Stomach smooth muscle (tissue), 2 donors: ENCODE results near the gene AKTIP.

Source experiments
- H3K27ac ChIP-seq: one replicate; pipeline ENCODE4 v1.7.0; 2013; ENCODE audit warnings: mild to moderate bottlenecking, low read length, inconsistent platforms
- H3K27me3 ChIP-seq, 2 donors: one replicate each; pipeline ENCODE4 v1.7.0; 2013; ENCODE audit warnings: low read length in 2 of 2; ENCODE audit not compliant: insufficient read depth in 2 of 2, control insufficient read depth in 1 of 2
- H3K36me3 ChIP-seq, 2 donors: one replicate each; pipeline ENCODE4 v1.7.0; 2013; ENCODE audit warnings: low read length in 2 of 2; ENCODE audit not compliant: control insufficient read depth in 2 of 2, insufficient read depth in 2 of 2
- H3K4me1 ChIP-seq: one replicate; pipeline ENCODE4 v1.7.0; 2013; ENCODE audit warnings: low read length; ENCODE audit not compliant: control insufficient read depth, insufficient read depth
- H3K4me3 ChIP-seq, 2 donors: one replicate each; pipeline ENCODE4 v1.7.0; 2013; ENCODE audit warnings: low read length in 2 of 2
- H3K9ac ChIP-seq, 2 donors: one replicate each; pipeline ENCODE4 v1.7.0; 2013; ENCODE audit warnings: low read length in 2 of 2, mild to moderate bottlenecking in 1 of 2
- H3K9me3 ChIP-seq, 2 donors: one replicate each; pipeline ENCODE4 v1.7.0; 2013; ENCODE audit warnings: low read length in 2 of 2; ENCODE audit not compliant: control insufficient read depth in 2 of 2
- donor health status: healthy.
- donor health status: Pancreatic carcinoma.

AKTIP gene

DNA sequence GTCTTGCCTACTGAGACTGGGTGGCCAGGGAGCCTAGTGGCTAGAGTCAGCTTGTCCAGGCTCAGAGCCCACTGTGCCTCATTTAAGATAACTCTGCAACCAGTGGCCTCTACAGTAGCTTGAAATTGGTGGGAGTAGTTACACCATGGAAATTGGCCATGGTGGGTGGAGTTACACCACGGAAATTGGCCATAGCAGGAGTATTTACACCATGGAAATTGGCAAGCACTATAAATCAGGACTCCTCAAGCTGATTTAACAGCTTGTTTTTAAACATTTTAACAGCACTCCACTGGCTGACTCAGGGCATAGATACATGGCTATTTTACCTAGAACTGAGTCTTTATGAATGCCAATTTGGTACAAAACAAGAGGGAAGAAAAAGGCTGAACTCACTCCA, 27.7 kb upstream of the AKTIP start:
- H3K4me1 ChIP-seq, result no peaks in the 10 kb centered on the region
- peaks cover 0 to 4% of the 10 kb centered on the region in 2 donors for H3K9me3 ChIP-seq
- no peaks in the 10 kb centered on the region for H3K27me3 ChIP-seq
- no peaks in the 10 kb centered on the region for H3K36me3 ChIP-seq
- H3K9ac ChIP-seq, result no peak overlapping the region
- no peak overlapping the region for H3K27ac ChIP-seq
- H3K4me3 ChIP-seq, result no peak overlapping the region

DNA sequence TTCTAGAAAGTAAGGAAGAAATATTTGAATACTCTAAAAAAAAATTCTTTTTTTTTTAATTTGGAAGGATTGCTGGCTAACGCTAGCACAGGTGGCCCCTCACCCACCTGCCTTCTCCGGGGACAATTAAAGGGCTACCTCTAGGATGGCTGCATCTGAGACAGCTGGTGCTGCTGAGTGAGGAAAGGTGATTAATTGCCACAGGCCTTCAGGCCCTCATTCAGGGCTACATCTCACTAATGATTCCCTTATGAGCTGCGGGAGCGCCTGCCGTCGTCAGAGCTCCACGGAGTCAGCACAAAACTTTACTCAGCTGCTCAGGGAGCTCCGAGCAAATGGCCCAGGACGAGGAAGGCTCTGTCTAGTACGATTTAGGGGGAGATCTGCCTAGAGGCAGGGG, 27.0 kb upstream of the AKTIP start:
- Histone ChIP-seq H3K4me1 (no peaks in the 10 kb centered on the region), H3K9ac (no peak overlapping the region), H3K4me3 (no peak overlapping the region), H3K9me3 (peaks cover 0 to 4% of the 10 kb centered on the region in 2 donors), H3K27me3 (no peaks in the 10 kb centered on the region), H3K36me3 (no peaks in the 10 kb centered on the region), H3K27ac (no peak overlapping the region)

DNA sequence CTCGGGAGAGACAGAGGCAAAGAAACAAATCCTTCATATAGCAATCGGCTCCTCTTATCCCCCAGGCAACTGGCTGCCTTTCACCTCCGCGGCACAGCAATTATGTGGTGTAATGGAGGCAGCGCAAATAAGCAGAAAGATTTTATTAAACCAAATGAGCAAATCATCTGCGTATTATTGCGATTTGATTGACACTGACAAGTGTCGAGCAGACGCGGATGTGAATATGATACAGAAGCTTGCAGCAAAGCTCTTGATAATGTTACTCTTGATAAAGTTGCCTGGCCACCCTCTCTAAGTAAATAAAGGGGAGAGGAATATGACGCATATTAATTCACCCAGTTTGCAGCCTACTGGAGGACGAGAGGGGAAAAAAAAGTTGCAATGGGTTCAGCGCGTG, 26.5 kb upstream of the AKTIP start:
- no peak overlapping the region for H3K9ac ChIP-seq

DNA sequence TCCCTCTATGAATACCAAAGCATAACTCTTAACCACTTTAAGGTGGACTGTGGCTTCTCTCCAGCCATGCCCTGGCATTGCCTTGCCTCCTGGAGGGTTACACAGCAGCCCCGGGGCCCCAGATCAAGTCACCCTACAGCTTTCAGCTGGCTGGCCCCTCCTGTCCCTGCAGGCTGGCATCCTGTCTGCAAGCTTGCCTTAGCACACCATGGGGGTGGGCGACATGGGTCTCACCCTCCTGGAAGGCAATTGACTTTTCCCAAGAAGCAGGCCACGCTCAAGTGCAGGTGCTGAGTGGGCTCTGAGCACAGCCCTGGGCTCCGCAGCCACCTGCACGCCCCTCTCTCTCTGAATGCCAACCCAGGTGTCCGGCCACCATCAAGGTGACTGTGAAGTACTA, 25.8 kb upstream of the AKTIP start:
- Histone ChIP-seq H3K4me1 (no peaks in the 10 kb centered on the region), H3K36me3 (no peaks in the 10 kb centered on the region), H3K4me3 (no peak overlapping the region), H3K9me3 (peaks cover 0 to 4% of the 10 kb centered on the region in 2 donors), H3K9ac (no peak overlapping the region), H3K27ac (no peak overlapping the region), H3K27me3 (peaks cover 0 to 2% of the 10 kb centered on the region in 2 donors)

More for the DNA sequence above, 26.5 kb upstream of the AKTIP start:
- Histone ChIP-seq H3K4me1 (no peaks in the 10 kb centered on the region), H3K9me3 (peaks cover 0 to 4% of the 10 kb centered on the region in 2 donors), H3K4me3 (no peak overlapping the region), H3K36me3 (no peaks in the 10 kb centered on the region), H3K27ac (no peak overlapping the region), H3K27me3 (no peaks in the 10 kb centered on the region)

DNA sequence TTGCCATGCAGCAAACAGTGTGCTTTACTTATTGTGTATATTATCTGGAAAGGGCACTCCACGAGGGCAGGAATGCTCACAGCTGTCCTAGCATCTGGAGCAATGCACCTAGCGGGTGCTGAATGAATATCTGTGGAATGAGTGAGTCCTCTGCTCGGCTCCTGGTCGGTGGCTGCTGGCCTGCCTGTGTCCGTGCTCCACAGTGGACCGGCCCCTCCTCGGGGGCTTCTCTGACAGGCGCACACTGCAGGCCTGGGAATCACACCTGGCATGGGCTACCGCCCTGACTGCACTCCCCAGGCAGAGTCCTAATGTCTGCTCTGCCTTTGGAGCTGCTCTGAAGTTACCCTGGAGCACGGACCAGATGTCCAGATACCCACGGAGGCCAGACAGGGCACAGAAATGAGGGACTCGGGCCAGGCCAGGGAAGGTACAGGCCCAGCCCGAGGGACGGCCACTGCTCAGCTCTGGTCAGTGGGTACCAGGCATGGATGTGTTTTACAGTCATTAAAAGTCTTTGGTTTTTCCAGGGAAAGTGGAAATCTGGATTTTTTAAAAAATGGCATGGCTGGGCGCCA, 21.1 kb upstream of the AKTIP start:
- H3K9me3 ChIP-seq, result no peaks in the 10 kb centered on the region
- no peaks in the 10 kb centered on the region for H3K4me1 ChIP-seq
- H3K36me3 ChIP-seq, result no peaks in the 10 kb centered on the region
- H3K27ac ChIP-seq, result no peak overlapping the region
- H3K4me3 ChIP-seq, result no peak overlapping the region
- H3K9ac ChIP-seq, result no peak overlapping the region
- H3K27me3 ChIP-seq, result peaks cover 0 to 2% of the 10 kb centered on the region in 2 donors

DNA sequence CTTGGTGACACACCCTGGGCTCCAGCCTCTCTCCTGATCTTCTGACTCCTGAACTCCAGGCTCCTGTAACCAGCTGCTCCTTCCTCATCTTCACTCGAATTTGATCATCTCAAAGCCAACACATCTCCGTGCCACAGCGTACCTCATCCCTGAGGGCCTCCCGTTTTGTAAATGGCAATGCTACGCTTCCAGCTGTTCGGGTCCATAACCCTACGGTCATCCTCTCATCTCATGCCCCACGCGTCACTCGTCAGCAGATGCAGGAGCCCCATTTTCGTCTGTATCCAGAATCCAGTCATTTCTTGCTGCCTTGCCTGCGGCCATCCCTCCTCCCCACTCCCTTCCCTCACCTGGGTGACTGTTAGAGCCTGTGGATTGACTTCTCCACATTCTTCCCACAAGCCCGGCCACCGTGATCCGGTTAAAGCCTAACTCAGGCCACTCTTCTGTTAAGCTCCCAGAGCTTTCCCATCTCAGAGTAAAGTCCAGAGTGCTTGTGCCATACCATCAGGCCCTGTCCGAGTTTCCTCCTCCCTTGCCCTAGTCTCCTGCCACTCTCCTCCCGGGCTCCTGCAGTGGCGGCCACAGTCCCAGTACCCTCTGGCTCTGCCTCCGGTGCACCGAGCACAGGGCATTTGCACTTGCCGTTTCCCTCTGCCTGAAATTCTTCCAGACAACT, 20.3 kb upstream of the AKTIP start:
- Histone ChIP-seq H3K27me3 (peaks cover 0 to 2% of the 10 kb centered on the region in 2 donors), H3K9ac (no peak overlapping the region), H3K4me3 (no peak overlapping the region), H3K4me1 (no peaks in the 10 kb centered on the region), H3K27ac (no peak overlapping the region), H3K9me3 (no peaks in the 10 kb centered on the region), H3K36me3 (no peaks in the 10 kb centered on the region)

DNA sequence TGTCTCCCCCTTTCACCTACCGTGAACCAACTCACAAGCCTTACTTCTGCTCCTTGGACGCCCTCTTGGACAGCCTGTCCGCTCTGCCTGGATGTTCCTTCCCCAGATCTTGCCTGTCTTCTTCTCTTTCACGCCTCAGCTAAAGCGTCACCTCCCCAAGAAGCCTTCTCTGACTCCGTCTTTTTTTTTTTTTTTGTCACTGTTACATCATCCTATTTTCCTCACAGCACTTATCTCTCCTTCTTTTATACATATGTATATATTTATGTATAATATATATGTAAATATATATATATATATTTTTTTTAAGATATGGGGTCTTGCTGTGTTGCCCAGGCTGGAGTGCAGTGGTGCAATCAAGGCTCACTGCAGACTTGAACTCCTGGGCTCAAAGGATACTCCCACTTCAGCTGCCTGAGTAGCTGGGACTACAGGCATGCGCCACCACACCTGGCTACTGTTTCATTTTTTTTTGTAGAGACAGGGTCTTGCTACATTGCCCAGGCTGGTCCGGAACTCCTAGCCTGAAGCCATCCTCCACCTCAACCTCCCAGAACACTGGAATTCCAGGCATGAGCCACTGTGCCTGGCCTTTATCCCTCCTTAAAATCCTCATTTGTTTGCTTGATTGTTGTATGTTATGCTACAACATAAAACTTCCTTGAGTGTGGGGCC, 16.5 kb upstream of the AKTIP start:
- Histone ChIP-seq H3K4me1 (no peaks in the 10 kb centered on the region), H3K36me3 (no peaks in the 10 kb centered on the region), H3K9ac (no peak overlapping the region), H3K27ac (no peak overlapping the region), H3K9me3 (no peaks in the 10 kb centered on the region), H3K27me3 (peaks cover 0 to 2% of the 10 kb centered on the region in 2 donors), H3K4me3 (no peak overlapping the region)

DNA sequence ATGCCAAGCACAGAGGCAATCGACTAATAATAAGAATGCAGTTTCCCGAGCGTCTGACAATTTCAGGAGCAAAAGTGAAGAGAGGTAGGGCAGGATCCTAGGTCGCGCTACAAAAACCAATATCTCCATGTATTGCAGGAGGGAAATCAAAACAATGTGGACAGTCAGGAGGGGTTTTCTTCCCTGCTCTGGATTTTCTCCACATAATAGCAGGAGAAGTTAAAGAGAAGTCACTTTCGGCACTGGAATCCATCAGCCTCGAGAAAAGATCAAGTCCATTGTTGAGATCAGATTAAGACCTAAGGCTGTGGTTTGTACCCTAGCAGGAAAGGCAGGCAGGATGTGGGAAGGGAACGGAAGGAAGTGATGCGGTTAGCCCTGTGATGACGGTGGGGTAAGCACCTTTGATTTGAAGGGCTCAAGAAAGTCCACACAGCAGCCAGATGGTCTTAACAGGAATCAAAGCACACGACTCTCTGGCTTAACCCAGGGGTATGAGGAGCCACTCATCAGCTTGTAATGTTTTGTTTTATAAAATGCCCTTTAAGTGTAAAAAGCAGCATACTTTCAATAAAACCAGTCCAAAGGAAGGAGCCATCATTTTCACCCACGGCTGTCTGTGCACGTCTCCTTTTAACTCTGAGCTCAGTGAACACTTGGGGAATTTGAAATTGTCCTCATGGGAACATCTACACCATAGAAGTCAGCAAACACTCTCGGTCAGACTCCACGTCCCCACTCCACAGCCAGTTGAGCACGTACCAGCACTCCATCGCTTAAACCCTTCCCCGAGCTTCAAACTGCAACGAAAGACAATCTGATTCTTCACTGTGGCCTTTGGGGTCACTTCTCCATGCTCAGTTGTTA, 15.8 kb upstream of the AKTIP start:
- Histone ChIP-seq H3K27ac (no peak overlapping the region), H3K9me3 (no peaks in the 10 kb centered on the region), H3K27me3 (no peaks in the 10 kb centered on the region), H3K4me1 (no peaks in the 10 kb centered on the region), H3K9ac (no peak overlapping the region), H3K36me3 (no peaks in the 10 kb centered on the region), H3K4me3 (no peak overlapping the region)

DNA sequence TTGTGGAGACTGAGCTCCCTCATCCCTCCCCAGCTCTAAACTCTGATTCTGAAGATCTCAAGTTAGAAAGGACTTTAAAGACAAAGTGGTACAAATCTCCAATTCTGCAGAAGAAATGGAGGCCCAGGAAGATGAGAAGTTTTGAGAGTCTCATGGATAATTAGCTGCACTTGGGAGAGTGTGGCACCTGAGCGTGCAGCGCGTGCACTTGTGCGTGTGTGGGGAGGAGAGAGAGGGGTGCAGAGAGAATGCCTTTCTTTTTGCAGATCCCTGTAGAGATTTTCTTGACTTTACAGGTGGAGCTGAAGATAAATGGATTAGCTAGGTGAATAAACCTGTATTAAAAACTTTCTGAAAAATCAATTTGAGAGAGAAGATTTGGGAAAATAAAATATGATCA, 14.8 kb upstream of the AKTIP start:
- Histone ChIP-seq H3K9me3 (no peaks in the 10 kb centered on the region), H3K36me3 (no peaks in the 10 kb centered on the region), H3K27me3 (no peaks in the 10 kb centered on the region), H3K4me3 (no peak overlapping the region), H3K27ac (no peak overlapping the region), H3K9ac (no peak overlapping the region), H3K4me1 (no peaks in the 10 kb centered on the region)

DNA sequence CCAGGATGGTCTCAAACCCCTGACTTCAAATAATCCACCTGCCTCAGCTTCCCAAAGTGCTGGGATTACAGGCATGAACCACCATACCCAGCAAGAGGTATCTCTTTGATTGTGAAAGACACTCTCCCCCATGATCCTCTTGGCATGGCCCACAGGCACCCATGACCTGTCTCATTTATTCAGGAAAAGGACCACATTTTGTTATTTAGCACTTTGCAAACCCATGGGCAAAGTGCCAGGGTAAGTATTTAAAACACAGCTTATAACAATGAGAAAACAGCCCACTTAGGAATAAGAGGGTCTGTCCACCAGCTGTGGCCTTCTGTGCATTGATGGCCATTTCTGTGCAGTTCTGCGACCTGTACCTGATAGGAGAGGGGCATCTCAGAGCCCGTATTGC, 12.8 kb upstream of the AKTIP start:
- Histone ChIP-seq H3K9me3 (no peaks in the 10 kb centered on the region), H3K4me1 (no peaks in the 10 kb centered on the region), H3K27ac (no peak overlapping the region), H3K4me3 (no peak overlapping the region), H3K36me3 (no peaks in the 10 kb centered on the region), H3K27me3 (no peaks in the 10 kb centered on the region), H3K9ac (no peak overlapping the region)
